ENCODE data around the gene HPS1. TPM values are rescaled to one million over a fixed set of nuclear protein-coding genes. Genes with fewer than 3 reads are reported as not detected.

Gene HPS1
- total and polyA plus RNA-seq, 2 of the 8 experiments (the other 6 are each of a cell fraction or from before 2014, with no cell fraction given), result 38.7 to 61.7 TPM

- H4K8ac ChIP-seq (ENCODE audit: extremely low read depth, insufficient read depth, low read length), result no peak overlapping the region
- no peak overlapping the region for H3K27ac ChIP-seq (ENCODE audit: low read depth, low read length)
- H2BK120ac ChIP-seq (replicated peaks; ENCODE audit: low read depth, low read length), result no peak overlapping the region
- H2AFZ ChIP-seq (ENCODE audit: low read length), result no peak overlapping the region
- no peak for DNase-seq (ENCODE audit: low read depth in 1 of 2, low spot score in 2 of 2)
- no peak overlapping the region for H2BK5ac ChIP-seq (ENCODE audit: low read depth, low read length)
- H3K23me2 ChIP-seq (ENCODE audit: low read depth, low read length), result no peaks in the 10 kb centered on the region; the same call in 1 of the 2 replicates
- POLR2A ChIA-PET (ENCODE audit: partially characterized antibody), result interaction anchor here (0.6 to 2.0 kb wide), 9 partner anchors 9 to 1015 kb away, joined by 3 to 11 read pairs (median 5); partner anchors contain the start of genes GOT1 and HPS1
- H2BK15ac ChIP-seq (ENCODE audit: low read length), result no peak overlapping the region
- CTCF ChIA-PET (ENCODE audit: partially characterized antibody), result interaction anchor here (0.8 to 6.9 kb wide), 2 partner anchors 10 to 14 kb away, joined by 3 to 69 read pairs; no protein-coding TSS in a partner anchor
- H3K9ac ChIP-seq (replicated peaks in 1 of 4; ENCODE audit: extremely low read depth in 1 of 4, low read depth in 3 of 4, low read length in 3 of 4), result no peak overlapping the region
- no peaks in the 10 kb centered on the region for H3K79me2 ChIP-seq (ENCODE audit: control insufficient read depth in 1 of 2, insufficient read depth in 2 of 2, low read length in 2 of 2)
- FAIRE-seq, result no peak
- no peak overlapping the region for H4K5ac ChIP-seq (ENCODE audit: insufficient read length, low read depth, low read length)
- H3K18ac ChIP-seq (ENCODE audit: extremely low read depth, low read length), result no peak overlapping the region
- TF ChIP-seq CREB1 (IDR thresholded peaks at IDR 0.05) (no peak), GTF2F1 (IDR thresholded peaks at IDR 0.05; ENCODE audit: borderline replicate concordance, low read depth, low read length) (no peak), HDAC2 (IDR thresholded peaks at IDR 0.05; ENCODE audit: borderline replicate concordance in 1 of 2, low read depth in 2 of 2, low read length in 2 of 2) (no peak), SP4 (IDR thresholded peaks at IDR 0.05; ENCODE audit: low read length) (no peak), SUZ12 (IDR thresholded peaks at IDR 0.05; ENCODE audit: low read length) (no peak), POLR2AphosphoS5 (IDR thresholded peaks at IDR 0.05; ENCODE audit: low read depth, low read length) (no peak), TBP (IDR thresholded peaks at IDR 0.05; ENCODE audit: low read depth, low read length) (no peak), USF2 (IDR thresholded peaks at IDR 0.05; ENCODE audit: low read length) (no peak), EP300 (IDR thresholded peaks at IDR 0.05; ENCODE audit: borderline replicate concordance in 1 of 2, low read depth in 2 of 2, low read length in 2 of 2) (no peak), TCF12 (IDR thresholded peaks at IDR 0.05; ENCODE audit: low read depth, low read length) (no peak), CTBP2 (IDR thresholded peaks at IDR 0.05; ENCODE audit: borderline replicate concordance, insufficient read depth, insufficient read length, low read length) (no peak), CBX5 (IDR thresholded peaks at IDR 0.05; ENCODE audit: low read depth, low read length) (no peak), SRF (IDR thresholded peaks at IDR 0.05; ENCODE audit: low read depth, low read length) (no peak)
- no peaks in the 10 kb centered on the region for H3K27me3 ChIP-seq (replicated peaks in 1 of 4; ENCODE audit: control insufficient read depth in 3 of 4, extremely low read depth in 1 of 4, insufficient read depth in 3 of 4, low read length in 3 of 4)
- peaks cover 0 to 10% (median 3%) of the 10 kb centered on the region in 4 experiments; a peak in 6 of 7 replicates for H3K4me1 ChIP-seq (replicated peaks in 1 of 4; ENCODE audit: control insufficient read depth in 3 of 4, insufficient read depth in 4 of 4, low read length in 3 of 4)
- H3K79me1 ChIP-seq (ENCODE audit: low read depth, low read length), result no peaks in the 10 kb centered on the region
- H3K4me3 ChIP-seq (ENCODE audit: extremely low read depth in 1 of 4, insufficient read depth in 2 of 4, low read depth in 3 of 4, low read length in 4 of 4), result no peak overlapping the region
- no peak overlapping the region for H2BK12ac ChIP-seq (ENCODE audit: low read depth, low read length)
- no peaks in the 10 kb centered on the region for H3K9me3 ChIP-seq (ENCODE audit: insufficient read depth in 2 of 2, low read depth in 1 of 2, low read length in 1 of 2)
- WGBS, 2 experiments (ENCODE audit: extremely low coverage in 1 of 2, insufficient coverage in 1 of 2, insufficient read length in 1 of 2, insufficient replicate concordance in 2 of 2, low coverage in 1 of 2, low lambda C conversion rate in 2 of 2, missing lambda C conversion rate in 1 of 2), result 83% methylated on average over 8 of the region's 8 CpGs; no CpG with 5 or more reads in 1 of the 2 experiments
- no peak overlapping the region for H3K14ac ChIP-seq (ENCODE audit: insufficient read length)
- no peak overlapping the region for H4K91ac ChIP-seq (replicated peaks; ENCODE audit: insufficient read length, low read length)
- H3K4ac ChIP-seq (replicated peaks; ENCODE audit: insufficient read length, low read depth, low read length), result no peak overlapping the region
- H3K4me2 ChIP-seq (ENCODE audit: insufficient read depth in 1 of 2, low read depth in 2 of 2, low read length in 2 of 2), result peak overlapping the region in 1 of 2 experiments; percentile 64; a peak in 1 of 4 replicates
- no peak overlapping the region for H3K56ac ChIP-seq (replicated peaks; ENCODE audit: insufficient read length, low read depth, low read length)
- no peak overlapping the region for H2BK20ac ChIP-seq (ENCODE audit: low read length)
- peaks cover 0 to 6% (median 2%) of the 10 kb centered on the region in 4 experiments; a peak in 4 of 8 replicates for H3K36me3 ChIP-seq (ENCODE audit: control insufficient read depth in 2 of 4, insufficient read depth in 4 of 4, low read length in 3 of 4)
- H2AK5ac ChIP-seq (ENCODE audit: low read depth, low read length), result no peak overlapping the region
- no peak overlapping the region for H3K23ac ChIP-seq (ENCODE audit: insufficient read length)
- H4K20me1 ChIP-seq (replicated peaks in 1 of 2; ENCODE audit: control insufficient read depth in 1 of 2, insufficient read depth in 2 of 2, low read length in 2 of 2), result no peaks in the 10 kb centered on the region
Measured at GRCh38 chr10:98415731-98416119, 31.0 kb downstream of the HPS1 start.

All from H1 (cell line).